Stimulated activated CD8-positive, alpha-beta memory T cell treated with anti-CD3 and anti-CD28 coated beads, Interleukin-7, amount 100 ng/mL, for 48 hours (primary cell): Measurements from ENCODE around the gene YPEL1.
"Not testable (repeated sequence)": the region's sequence is repeated elsewhere in the genome, so short reads cannot be mapped to it uniquely, and the experiment has no call there.

ENCODE experiments used
- DNase-seq, 2 donors: peaks; one replicate each; pipeline ENCODE4 v3.0.0-alpha.2; 2020; ENCODE audit warnings: low read depth in 1 of 2; ENCODE audit errors: extremely low read depth in 1 of 2

YPEL1 gene

DNA sequence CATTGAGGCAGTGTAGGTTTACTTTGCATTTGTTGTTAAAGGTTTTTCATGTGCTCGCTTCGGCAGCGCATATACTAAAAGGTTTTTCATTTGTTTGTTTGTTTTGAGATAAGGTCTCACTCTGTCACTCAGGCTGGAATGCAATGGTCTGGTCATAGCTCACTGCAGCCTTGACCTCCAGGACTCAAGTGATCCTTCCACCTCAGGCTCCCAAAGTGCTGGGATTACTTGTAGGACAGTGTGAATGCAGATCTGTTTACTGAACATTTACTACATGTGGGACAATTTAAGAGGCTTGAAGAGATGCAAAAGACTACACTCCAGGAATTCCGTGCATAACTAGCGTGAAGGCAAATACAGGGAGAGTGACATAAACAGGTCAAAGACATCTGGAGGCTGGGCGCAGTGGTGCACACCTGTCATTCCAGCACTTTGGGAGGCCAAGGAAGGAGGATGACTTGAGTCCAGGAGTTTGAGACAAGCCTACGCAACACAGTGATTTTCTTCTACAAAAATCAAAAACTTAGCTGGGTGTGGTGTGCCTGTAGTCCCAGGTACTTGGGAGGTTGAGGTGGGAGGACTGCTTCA, 34.1 kb downstream of the YPEL1 start:
- DNase-seq: no peak

DNA sequence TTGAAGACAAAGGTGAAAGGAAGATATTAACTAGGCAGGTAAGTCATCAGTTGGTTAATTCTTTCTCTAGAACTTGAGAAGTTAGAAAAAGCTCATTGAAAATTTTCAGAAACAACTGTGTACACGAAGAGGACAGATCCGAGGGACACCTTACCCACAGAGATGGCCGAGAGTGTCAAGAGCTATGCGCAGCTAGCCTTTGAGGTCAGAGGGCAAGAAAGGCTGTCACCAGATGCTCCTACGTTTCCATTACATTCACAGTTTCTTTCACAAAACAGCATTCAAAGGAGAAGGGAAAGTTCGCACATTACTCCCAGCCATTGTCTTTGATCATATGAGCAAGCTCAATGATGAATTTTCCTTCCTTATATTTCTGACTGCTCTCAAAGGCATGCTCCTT, 34.8 kb downstream of the YPEL1 start:
- DNase-seq: no peak

DNA sequence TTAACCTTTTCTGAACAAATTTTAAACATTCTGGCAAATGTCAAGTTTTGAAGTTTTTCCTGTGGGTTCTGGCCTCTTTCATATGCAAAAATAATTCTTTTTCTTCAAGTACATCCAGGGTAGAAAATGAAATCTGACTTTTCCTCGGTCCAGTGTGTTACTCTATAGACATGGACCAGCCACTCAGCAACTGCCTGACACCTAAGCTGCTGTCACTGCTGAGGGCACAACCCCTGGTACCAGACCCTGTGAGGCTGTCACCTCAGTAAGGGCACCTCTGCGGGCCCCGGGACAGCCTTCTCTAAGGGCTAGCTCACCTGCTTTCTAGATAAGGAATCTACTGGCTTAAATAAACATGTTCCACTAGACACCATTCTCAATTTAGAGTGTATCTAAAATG, 36.0 kb downstream of the YPEL1 start:
- no peak for DNase-seq

DNA sequence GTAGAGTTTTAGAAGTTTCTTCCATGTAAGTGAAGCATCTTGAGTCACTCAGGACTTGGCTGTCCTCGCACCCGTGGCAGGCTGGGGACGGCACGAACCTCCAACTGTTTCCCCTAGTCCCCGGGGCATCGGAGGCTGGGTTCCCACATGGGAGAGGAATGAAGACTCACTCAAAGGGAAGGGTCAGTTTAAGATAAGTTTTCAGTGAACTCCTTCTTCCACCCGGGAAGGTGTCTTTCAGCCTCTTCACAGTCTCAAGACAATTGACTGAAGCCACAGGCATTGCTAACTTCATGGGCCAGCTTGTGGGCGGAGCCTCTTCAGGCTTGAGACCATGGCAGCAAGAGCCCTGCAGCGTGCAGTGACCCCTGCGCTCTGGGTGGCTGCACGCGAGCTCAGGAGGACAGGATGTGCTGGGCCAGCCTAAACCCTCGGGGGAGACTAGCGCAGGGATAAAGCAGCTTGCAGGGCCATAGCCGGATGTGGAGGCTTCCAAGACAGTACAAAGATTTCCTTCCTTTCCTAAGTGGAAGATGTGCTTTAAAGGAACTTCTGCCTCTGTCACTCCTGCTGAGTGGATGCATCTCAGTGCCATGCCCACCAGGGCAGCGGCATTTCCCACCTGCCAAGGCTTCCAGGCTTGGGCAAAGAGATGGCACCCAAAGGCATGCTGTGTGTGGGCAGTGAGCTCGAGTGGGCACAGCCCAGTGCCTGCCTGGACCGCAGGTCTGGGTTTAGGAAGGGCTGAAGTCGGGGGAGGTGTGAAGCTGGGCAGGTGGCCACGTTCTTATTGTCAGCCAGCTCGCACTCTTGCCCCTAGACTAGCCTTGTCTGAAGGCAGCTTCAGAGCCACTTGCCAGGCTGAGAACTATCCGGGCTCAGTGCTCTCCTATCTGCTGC, 36.9 kb downstream of the YPEL1 start:
- DNase-seq: no peak

DNA sequence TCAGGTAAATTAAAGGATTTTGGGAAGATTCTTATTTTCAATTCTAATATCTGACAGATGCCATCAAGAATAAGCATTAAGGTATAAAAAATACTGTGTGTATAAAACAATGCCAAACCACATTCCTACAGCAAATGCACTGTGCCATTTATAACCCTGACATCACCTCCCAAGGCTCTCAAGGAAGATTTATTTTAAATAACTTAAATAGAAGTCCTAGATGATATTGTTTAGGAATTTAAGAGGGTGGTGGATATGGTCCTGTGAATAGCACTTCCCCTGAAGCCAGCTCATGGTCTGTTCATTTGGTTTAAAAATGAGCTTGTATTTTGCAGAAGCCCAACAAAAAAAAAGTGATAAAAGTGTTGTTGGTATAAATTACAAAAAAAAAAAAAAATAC, 37.7 kb downstream of the YPEL1 start:
- no peak for DNase-seq

DNA sequence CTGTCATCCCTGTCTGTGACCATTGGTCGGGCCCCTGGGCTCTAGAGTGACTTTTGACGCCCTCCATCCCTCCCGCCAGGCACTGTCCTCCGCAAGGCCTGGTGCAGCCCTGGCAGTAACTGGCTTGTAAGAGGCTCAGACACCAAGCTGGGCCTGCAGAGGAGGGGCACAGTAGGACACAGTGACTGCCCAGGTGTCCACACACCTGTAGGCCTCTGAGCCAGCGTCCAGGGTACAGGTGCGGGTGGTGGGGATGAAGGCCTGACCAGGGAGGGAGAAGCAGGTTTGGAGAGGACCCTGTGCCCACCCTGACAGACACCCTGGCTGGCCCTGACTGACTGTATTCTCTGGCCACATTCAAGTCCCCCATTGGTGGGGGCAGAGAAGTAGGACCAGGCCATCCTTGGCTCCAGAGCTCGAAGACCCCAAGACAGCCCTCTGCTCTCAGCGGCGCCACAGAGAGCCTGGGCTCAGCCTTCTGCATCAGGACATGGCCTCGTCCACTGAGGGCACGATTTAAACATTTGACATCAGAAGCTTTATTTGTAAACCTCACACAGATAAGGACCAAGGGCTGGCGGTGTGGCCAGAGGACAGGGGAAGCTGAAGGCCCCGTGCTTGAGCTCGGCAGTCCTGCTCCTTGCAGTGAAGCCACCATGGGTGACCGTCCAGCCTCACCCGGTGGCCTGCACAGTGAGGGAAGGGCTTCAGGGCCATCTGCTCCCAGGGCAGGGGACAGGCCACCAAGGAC, 38.4 kb downstream of the YPEL1 start:
- DNase-seq: no peak

DNA sequence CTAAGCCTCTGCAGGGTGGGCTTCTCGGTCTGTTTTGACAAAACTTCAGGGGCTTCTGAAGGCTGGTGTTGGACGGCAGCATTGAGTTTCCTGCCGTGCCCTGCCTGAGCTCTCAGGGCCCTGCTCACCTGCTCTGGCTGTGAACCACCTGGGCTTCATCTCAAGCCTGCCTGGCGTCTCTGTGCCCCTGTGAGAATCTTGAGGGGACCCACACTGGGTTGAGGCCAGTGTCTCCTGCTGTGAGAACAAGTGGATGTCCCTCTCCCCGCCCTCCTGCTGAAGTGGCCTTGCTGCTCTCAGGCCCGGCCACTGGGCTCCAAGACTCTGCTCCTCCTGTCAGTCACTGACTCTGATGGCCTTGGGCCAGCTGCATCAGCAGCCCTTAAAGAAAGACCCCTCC, 39.5 kb downstream of the YPEL1 start:
- DNase-seq: no peak

DNA sequence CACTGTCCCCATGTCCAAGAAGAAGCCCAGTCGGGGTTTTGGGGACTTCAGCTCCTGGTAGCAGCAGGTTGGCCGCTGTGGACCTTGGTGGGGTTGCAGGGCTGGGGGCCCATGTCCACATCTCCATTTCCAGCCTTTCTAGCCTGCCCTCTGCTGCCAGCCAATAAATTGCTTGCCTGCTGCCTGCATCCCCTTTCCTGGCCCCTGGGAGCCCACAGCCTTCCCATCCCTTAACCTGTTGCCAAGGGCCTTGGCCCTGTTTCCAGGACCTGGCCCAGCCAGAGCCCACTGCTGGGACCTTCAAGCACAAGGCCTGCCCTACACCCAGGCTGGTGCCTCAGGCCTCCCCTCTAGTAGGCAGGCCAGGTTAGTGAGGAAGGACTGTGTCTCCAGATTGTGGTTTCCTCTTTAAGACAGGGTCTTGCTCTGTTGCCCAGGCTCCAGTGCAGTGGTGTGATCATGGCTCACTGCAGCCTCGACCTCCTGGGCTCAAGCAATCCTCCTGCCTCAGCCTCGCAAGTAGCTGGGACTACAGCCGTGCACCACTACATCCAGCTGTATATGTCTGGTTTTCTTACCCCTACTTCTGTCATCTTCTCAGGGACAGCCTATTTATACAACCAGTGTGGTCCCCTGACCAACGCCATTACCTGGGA, 40.0 kb downstream of the YPEL1 start:
- DNase-seq: no peak

DNA sequence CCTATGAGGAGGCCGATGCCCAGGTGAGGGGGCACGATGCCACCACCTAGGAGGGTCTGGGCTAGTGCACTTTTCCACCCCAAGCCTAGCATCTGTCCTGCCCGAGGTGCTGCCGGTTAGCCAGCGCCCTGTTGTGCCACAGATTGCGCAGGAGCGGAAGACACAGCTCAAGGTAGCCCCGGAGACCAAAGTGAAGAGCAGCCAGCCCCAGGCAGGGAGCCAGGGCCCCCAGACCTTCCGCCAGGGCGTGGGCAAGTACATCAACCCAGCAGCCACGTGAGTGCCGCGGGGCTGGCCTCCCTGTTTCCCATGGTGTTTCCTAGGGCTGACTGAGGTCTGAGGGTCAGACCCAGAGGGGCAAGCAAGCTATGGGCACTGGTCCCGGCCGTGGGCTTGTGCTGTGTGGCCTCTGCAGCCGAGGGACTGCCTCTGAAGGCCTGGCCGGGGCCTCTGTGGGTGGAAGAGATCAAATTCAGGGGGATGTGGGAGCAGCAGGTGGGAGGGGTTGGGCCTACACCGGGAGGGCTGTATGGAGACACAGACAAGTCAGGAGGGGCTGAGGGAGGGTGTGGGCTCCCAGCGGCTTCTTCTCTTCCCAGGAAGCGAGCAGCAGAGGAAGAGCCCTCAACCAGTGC, 40.7 kb downstream of the YPEL1 start:
- no peak for DNase-seq

DNA sequence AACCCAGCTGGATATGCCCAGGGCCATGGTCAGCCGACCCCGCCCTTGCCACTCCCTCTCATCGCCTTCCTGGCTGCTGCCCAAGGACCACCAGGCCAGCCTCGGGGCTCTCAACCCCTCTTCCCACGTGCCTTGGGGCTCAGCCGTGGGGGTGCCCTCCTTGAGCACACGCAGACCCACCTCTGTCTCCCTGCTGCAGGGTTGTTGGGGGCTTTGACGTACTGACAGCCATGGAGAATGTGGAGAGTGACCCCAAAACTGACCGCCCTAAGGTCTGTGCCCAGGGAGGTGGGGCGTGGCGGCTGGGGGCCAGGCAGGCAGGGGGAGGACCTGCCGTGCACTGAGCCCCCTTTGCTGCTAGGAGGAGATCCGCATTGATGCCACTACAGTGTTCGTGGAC, 41.2 kb downstream of the YPEL1 start:
- no peak for DNase-seq

DNA sequence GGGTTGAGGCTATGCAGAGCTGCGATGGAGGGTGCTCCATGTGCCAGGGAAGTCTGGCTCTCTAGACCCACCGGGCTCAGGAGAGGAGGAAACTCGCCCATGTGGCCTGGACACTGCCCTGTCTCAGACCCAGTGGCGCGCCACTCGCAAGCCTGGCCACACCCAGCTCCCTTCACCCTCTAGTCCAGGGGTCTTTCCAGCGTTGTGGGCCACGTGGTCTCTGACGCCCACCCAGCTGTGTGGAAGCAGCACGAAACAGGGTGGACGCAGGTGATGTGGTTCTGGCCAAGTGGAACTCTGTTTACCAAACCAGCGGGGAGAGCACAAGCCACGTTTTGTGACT, 41.6 kb downstream of the YPEL1 start:
- no peak for DNase-seq

DNA sequence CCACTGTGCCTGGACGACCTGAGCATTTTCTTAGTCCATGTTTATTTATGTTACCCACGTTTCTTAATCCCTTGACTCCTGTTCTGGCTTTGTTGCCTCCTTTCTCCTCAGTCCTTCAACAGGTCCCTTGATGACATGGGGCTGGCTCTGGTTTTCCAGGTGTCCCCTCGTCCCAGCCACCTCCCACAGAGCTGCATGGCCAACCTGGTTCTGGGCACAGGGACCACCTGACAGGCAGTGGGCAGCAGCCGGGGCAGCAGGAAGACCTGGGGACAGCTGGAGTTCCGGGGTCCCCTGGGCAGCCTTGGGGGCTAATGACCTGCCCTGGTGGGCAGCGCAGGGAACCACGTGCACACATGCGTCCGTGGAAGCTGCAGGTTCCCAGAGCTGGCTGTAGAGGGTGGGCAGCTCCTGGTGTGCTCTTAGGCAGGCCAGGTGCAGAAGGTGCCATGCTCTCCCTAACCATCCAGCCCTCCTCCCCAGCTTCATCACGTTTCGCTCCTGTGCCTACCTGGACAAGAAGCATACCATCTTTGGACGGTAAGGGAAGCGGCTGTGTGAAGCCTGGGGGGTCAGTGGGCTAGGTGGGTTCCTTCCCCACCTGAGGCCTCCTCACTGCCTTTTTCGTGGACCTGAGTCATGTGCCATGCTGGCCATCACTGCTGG, 42.1 kb downstream of the YPEL1 start:
- DNase-seq: no peak

DNA sequence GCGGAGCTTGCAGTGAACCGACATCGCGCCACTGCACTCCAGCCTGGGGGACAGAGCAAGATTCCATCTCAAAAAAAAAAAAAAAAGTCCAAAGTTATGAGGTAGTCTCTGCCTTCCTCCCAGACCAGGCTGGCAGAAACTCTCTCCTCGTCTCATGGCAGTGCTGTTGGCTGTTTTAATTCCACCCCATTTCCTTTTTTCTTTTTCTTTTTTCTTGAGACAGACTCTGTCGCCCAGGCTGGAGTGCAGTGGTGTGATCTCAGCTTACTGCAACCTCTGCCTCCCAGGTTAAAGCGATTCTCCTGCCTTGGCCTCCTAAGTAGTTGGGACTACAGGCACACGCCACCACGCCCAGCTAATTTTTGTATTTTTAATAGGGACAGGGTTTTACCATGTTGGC, 42.7 kb downstream of the YPEL1 start:
- DNase-seq: not testable (repeated sequence)

DNA sequence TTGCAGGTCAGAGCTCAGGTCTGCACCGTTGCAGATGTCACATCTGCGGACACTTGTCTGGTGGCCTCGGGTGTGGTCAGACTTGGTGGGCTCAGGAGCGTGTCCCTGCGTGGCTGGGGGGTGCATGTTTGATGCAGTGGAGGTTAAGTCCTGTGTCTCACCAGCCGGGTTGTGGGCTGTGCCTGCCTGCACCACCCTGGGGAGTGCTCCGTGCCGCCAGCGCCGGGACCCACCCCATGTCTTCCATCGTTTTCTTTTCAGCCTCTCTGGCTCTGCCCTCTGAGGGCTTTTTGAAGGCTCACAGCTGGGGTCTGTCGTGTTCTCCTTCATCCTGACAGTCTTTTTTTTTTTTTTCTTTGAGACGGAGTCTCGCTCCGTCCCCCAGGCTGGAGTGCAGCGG, 43.8 kb downstream of the YPEL1 start:
- DNase-seq: no peak

DNA sequence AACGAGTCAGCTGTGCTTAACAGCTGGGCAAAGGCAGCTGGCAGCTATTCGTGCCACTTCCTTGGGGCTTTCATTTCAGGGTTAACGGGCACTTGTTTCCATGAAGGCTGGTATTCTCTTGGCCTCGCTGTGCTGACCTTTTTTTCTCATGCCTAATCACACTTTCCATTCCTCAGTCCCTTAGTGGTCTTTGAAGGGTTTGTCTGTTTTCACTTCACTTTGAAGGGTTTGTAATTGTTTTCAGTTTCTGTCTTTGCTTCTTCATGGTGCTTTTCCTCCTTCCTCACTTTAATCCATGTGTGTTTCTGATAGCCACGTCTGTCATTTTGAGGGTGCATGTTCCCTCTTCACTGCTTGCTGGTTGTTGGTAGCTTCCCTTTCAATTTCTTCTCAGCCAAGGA, 45.2 kb downstream of the YPEL1 start:
- DNase-seq: no peak

DNA sequence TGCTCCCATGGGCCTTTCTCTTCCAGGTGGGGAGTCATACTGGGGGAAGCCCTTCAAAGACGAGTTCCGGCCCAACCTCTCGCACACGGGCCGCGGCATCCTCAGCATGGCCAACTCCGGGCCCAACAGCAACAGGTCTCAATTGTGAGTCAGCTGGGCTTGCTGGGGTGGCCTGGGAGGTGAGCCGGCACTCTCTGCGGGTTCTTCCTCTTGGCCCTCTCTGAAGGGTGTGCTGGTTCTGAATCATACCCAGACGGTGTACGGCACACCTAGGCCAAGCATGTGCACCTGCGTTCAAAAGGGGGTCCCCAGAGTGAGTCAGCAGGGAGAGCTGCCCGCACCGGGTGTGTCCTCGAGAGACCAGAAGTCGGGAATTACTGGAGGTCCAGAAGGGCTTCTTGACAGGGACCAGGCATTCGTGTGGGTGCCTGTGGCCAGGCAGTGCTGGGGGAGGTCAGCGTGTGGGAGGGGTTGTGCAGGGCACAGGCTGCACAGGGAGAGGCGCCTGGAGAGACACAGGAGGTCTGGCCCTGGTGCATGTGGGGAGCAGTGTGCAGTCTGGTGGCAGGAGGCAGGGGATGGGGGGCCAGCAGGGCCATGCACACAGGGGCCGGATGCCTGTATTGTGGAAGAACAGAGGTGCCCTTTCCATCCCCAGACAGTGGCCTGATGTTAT, 46.8 kb downstream of the YPEL1 start:
- no peak for DNase-seq

DNA sequence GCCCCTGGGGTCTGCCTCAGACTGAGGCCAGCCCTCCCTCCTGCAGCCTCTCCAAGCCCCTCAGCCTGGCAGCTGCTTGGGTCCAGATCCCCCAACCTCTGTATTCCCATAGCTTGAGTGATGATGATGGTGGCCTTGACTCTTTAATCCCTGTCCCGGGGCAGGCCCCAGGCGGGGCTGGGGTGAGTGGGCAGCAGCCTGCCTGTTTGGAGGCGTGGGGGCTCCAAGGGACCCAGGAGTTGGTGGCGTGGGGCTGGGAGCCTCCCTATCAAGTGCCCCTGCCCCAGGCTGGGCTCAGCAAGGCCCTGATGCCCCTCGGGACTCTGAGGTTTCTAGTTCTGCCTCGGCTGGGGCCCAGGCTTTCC, 47.3 kb downstream of the YPEL1 start:
- no peak for DNase-seq

DNA sequence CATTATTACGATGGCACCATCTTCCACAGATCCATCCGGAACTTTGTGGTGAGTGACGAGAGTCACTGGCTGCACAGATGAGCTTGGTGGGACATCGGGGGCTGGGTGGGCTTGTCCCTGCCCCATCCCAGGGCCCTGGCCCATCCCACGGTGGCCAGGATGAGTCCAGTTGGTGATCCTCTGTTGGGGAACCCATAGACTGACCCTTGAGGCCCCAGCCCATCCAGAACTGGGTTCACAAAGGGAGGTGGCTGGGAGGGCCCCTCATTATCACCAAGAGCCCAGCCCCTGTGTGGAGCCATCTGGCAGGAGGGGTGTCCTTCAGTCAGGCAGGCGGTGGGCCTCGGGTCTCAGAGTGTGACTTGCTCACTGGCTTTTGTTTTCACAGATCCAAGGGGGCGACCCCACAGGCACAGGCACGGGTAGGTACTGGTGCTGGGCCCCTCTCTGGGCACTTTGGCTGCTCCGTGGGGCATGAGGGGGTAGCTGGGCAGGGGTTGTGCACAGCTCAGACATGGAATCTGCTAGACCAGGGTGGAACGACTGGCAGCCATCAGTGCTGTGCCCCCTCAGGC, 47.8 kb downstream of the YPEL1 start:
- no peak for DNase-seq

DNA sequence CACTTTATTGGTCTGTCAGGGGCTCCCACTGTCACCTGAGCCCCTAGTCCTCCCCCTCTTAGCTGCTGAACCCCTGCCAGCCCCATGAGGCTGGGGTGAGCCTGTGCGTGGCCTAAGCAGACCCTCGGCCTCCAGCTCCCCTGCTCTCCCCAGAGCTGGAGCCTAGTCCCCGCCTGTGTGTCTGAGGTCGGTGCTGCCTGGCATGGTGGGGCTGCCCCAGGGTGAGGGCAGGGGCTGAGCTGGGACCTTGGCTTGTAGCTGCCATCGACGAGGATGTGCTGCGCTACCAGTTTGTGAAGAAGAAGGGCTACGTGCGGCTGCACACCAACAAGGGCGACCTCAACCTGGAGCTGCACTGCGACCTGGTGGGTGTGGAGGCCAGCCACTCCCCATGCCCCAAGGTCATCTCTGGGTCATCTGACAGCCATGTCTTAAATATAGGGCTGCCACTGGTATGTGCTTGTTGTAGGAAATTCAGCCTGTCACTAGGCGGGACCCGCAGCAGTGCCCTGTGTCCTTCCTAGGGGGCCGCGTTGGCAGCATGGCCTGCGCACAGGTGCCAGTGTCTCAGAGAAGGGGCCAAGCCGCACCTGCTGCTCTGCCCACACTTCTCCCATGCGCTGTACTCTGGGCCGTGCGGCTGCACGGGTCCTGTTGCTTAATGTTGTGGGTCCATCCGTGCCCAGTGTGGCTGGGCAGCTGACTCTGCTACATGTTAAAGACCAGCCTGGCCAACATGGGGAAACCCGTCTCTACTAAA, 48.8 kb downstream of the YPEL1 start:
- no peak for DNase-seq
